ENCODE measurements around the gene ACTL10.

DNA sequence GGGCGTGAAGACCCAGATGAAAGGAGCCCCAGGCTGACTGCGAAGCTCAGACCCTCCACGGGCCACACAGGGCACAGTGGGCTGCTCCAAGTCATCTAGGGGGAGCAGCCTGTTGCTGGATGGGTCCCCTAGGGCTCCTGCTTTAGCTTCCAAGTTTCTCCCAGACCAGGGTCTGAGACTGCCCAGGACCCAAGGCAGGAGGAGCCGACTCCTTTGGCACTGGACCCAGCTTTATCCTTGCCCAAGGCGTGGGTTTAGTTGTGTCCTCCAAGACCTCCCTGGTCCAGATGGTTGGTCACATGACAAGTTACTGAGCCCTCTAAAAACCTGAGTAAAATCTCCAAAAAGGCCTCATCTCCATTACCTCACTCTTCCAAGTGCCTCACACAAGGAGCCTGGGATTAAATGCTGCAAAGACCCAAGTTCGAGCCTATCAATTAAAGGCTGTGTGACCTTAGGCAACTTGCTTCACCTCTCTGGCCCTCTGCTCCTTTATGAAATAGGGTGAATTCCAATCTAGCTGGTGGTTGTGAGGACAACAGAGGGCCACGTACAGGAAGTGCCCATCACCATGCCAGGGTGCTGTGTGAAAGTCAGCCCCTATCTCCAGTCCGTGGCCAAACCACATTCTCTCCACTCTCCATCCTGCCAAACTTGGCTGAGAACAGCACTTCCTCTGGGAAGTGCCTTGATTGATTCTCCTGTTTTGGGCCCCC lies 5.0 kb downstream of the ACTL10 start:
- TF ChIP-seq REPIN1 (tag by site-specific recombination; IDR thresholded peaks at IDR 0.05; ENCODE audit: low read depth) (no peak), ZNF785 (tag by site-specific recombination; IDR thresholded peaks at IDR 0.05) (no peak), ZFP41 (tag by site-specific recombination; IDR thresholded peaks at IDR 0.05; ENCODE audit: borderline replicate concordance) (no peak), KLF9 (tag by site-specific recombination; IDR thresholded peaks at IDR 0.05; ENCODE audit: low read depth) (no peak)
- TF ChIP-seq, protein P1, sequence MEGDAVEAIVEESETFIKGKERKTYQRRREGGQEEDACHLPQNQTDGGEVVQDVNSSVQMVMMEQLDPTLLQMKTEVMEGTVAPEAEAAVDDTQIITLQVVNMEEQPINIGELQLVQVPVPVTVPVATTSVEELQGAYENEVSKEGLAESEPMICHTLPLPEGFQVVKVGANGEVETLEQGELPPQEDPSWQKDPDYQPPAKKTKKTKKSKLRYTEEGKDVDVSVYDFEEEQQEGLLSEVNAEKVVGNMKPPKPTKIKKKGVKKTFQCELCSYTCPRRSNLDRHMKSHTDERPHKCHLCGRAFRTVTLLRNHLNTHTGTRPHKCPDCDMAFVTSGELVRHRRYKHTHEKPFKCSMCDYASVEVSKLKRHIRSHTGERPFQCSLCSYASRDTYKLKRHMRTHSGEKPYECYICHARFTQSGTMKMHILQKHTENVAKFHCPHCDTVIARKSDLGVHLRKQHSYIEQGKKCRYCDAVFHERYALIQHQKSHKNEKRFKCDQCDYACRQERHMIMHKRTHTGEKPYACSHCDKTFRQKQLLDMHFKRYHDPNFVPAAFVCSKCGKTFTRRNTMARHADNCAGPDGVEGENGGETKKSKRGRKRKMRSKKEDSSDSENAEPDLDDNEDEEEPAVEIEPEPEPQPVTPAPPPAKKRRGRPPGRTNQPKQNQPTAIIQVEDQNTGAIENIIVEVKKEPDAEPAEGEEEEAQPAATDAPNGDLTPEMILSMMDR (tag by site-specific recombination; IDR thresholded peaks at IDR 0.05) = no peak
- TF ChIP-seq, protein P2, sequence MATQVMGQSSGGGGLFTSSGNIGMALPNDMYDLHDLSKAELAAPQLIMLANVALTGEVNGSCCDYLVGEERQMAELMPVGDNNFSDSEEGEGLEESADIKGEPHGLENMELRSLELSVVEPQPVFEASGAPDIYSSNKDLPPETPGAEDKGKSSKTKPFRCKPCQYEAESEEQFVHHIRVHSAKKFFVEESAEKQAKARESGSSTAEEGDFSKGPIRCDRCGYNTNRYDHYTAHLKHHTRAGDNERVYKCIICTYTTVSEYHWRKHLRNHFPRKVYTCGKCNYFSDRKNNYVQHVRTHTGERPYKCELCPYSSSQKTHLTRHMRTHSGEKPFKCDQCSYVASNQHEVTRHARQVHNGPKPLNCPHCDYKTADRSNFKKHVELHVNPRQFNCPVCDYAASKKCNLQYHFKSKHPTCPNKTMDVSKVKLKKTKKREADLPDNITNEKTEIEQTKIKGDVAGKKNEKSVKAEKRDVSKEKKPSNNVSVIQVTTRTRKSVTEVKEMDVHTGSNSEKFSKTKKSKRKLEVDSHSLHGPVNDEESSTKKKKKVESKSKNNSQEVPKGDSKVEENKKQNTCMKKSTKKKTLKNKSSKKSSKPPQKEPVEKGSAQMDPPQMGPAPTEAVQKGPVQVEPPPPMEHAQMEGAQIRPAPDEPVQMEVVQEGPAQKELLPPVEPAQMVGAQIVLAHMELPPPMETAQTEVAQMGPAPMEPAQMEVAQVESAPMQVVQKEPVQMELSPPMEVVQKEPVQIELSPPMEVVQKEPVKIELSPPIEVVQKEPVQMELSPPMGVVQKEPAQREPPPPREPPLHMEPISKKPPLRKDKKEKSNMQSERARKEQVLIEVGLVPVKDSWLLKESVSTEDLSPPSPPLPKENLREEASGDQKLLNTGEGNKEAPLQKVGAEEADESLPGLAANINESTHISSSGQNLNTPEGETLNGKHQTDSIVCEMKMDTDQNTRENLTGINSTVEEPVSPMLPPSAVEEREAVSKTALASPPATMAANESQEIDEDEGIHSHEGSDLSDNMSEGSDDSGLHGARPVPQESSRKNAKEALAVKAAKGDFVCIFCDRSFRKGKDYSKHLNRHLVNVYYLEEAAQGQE (tag by site-specific recombination; IDR thresholded peaks at IDR 0.05) = no peak
